GM18873 (cell line): Measurements from ENCODE around the gene ODF4.
"Not testable (repeated sequence)": the region's sequence is repeated elsewhere in the genome, so short reads cannot be mapped to it uniquely, and the experiment has no call there.

ENCODE experiments used
- ATAC-seq: cut with Tn5 transposase; IDR thresholded peaks from one replicate; pipeline ENCODE4 v1.9.1; 2021; ENCODE audit warnings: mild to moderate bottlenecking, moderate library complexity, moderate number of reproducible peaks; ENCODE audit not compliant: unreplicated experiment, low FRiP score

ODF4 gene

GRCh38 chr17:8392674-8393469, 53.2 kb downstream of the ODF4 start:
- ATAC-seq: no peak

GRCh38 chr17:8393470-8394231, 54.0 kb downstream of the ODF4 start:
- ATAC-seq: no peak

GRCh38 chr17:8394497-8394896, 54.9 kb downstream of the ODF4 start:
- not testable (repeated sequence) for ATAC-seq
